IMR-90 (cell line): ENCODE results near the gene CASTOR1. TPM values are rescaled to one million over a fixed set of nuclear protein-coding genes. Genes with fewer than 3 reads are reported as not detected.

Experiments used
- ATAC-seq: fragments of 200-7000 bp; cut with Tn5 transposase; 2 replicates; pipeline ENCODE4 v1.9.1; 2020; ENCODE audit warnings: low read depth, mild to moderate bottlenecking, moderate library complexity
- BruUV-seq: library from RNA; stranded (reverse); fragments of 400-500 nt; replicated peaks from 2 replicates; lab custom pipeline; 2021; lab: Mats Ljungman, UMichigan
- CTCF ChIA-PET: fragments of 300-600 bp; formaldehyde crosslinking; extraction: SDS; loops from one replicate; lab custom pipeline; 2021; ENCODE audit warnings: antibody characterized with exemption; lab: Yijun Ruan, JAX
- POLR2A ChIA-PET: fragments of 300-600 bp; sonication (Branson Sonifier 250); formaldehyde crosslinking; loops from one replicate; lab custom pipeline; 2022; ENCODE audit warnings: antibody characterized with exemption; ENCODE audit not compliant: unreplicated experiment; lab: Charles Lee
- DNase-seq: peaks from one replicate; pipeline ENCODE4 v3.0.0; 2013
- H2AFZ ChIP-seq: replicated peaks from 2 replicates; pipeline ENCODE3; 2013; ENCODE audit warnings: low read length, mild to moderate bottlenecking; ENCODE audit not compliant: poor library complexity
- H2AK5ac ChIP-seq: 2 replicates; pipeline ENCODE4 v1.6.1; 2013; ENCODE audit warnings: low read depth, low read length, inconsistent platforms
- H2AK9ac ChIP-seq: replicated peaks from 2 replicates; pipeline ENCODE3; 2013; ENCODE audit warnings: mild to moderate bottlenecking, low read depth, low read length, moderate library complexity; ENCODE audit not compliant: poor library complexity
- H2BK120ac ChIP-seq: 2 replicates; pipeline ENCODE4 v1.6.1; 2013; ENCODE audit warnings: low read depth, low read length, inconsistent platforms
- H2BK15ac ChIP-seq: 3 replicates; pipeline ENCODE4 v1.6.1; 2013; ENCODE audit warnings: low read depth, low read length, inconsistent platforms
- H2BK20ac ChIP-seq: 2 replicates; pipeline ENCODE4 v1.6.1; 2013; ENCODE audit warnings: low read depth, mild to moderate bottlenecking, inconsistent platforms, low read length, moderate library complexity
- H2BK5ac ChIP-seq: 2 replicates; pipeline ENCODE4 v1.6.1; 2013; ENCODE audit warnings: mild to moderate bottlenecking, low read depth, low read length, inconsistent platforms; ENCODE audit not compliant: poor library complexity, severe bottlenecking
- H3K14ac ChIP-seq: replicated peaks from 2 replicates; pipeline ENCODE4 v1.6.1; 2013; ENCODE audit warnings: low read depth, low read length, inconsistent platforms
- H3K18ac ChIP-seq: 2 replicates; pipeline ENCODE4 v1.6.1; 2013; ENCODE audit warnings: low read depth, low read length, control low read depth
- H3K23ac ChIP-seq: 2 replicates; pipeline ENCODE4 v1.6.1; 2013; ENCODE audit warnings: low read depth, low read length, inconsistent platforms
- H3K27ac ChIP-seq: 2 replicates; pipeline ENCODE4 v1.5.1; 2013; ENCODE audit warnings: mild to moderate bottlenecking, control low read depth, low read length; ENCODE audit not compliant: insufficient read depth
- H3K27me3 ChIP-seq: 2 replicates; pipeline ENCODE4 v1.6.1; 2013; ENCODE audit warnings: low read length; ENCODE audit not compliant: control insufficient read depth, insufficient read depth
- H3K36me3 ChIP-seq: 2 replicates; pipeline ENCODE4 v1.6.1; 2013; ENCODE audit warnings: low read length, mixed read lengths; ENCODE audit not compliant: control insufficient read depth, insufficient read depth
- H3K4ac ChIP-seq: 2 replicates; pipeline ENCODE4 v1.6.1; 2013; ENCODE audit warnings: low read depth, low read length, inconsistent platforms
- H3K4me1 ChIP-seq: 2 replicates; pipeline ENCODE4 v1.6.1; 2013; ENCODE audit warnings: low read length, mixed read lengths; ENCODE audit not compliant: control insufficient read depth, insufficient read depth
- H3K4me2 ChIP-seq: 2 replicates; pipeline ENCODE4 v1.6.1; 2013; ENCODE audit warnings: low read depth, mild to moderate bottlenecking, control low read depth, low read length, moderate library complexity
- H3K4me3 ChIP-seq: 2 replicates; pipeline ENCODE4 v1.5.1; 2013; ENCODE audit warnings: low read depth, mild to moderate bottlenecking, control low read depth, low read length, moderate library complexity; ENCODE audit not compliant: insufficient read depth
- H3K56ac ChIP-seq: 2 replicates; pipeline ENCODE4 v1.6.1; 2013; ENCODE audit warnings: low read length, inconsistent platforms; ENCODE audit not compliant: insufficient read depth; ENCODE audit errors: extremely low read depth
- H3K79me1 ChIP-seq, 2 experiments: 2 replicates each; pipeline ENCODE4 v1.6.1; 2013; ENCODE audit warnings: low read length in 2 of 2, inconsistent platforms in 1 of 2, low read depth in 1 of 2
- H3K9ac ChIP-seq: 2 replicates; pipeline ENCODE4 v1.6.1; 2013; ENCODE audit warnings: low read depth, low read length, control low read depth
- H3K9me1 ChIP-seq: 2 replicates; pipeline ENCODE4 v1.6.1; 2013; ENCODE audit warnings: low read length, inconsistent platforms; ENCODE audit not compliant: insufficient read depth
- H3K9me3 ChIP-seq: 2 replicates; pipeline ENCODE4 v1.6.1; 2013; ENCODE audit warnings: low read length; ENCODE audit not compliant: control insufficient read depth, insufficient read depth
- H4K20me1 ChIP-seq: 2 replicates; pipeline ENCODE4 v1.6.1; 2013; ENCODE audit warnings: low read length, inconsistent platforms; ENCODE audit not compliant: insufficient read depth
- H4K5ac ChIP-seq: 2 replicates; pipeline ENCODE4 v1.6.1; 2013; ENCODE audit warnings: mild to moderate bottlenecking, low read depth, low read length, control low read depth
- H4K8ac ChIP-seq, 2 experiments: 2 replicates each; pipeline ENCODE4 v1.6.1; 2013; ENCODE audit warnings: low read depth in 2 of 2, low read length in 2 of 2, control low read depth in 1 of 2, inconsistent platforms in 1 of 2
- H4K91ac ChIP-seq: 2 replicates; pipeline ENCODE4 v1.6.1; 2013; ENCODE audit warnings: low read depth, low read length, inconsistent platforms; ENCODE audit not compliant: insufficient read depth
- BHLHE40 ChIP-seq: fragments of 150-350 bp; IDR thresholded peaks from 2 replicates; pipeline ENCODE4 v1.6.1; 2016; ENCODE audit warnings: mild to moderate bottlenecking, low read depth, low read length
- ELK1 ChIP-seq: fragments of 150-350 bp; IDR thresholded peaks from 2 replicates; pipeline ENCODE4 v1.6.1; 2016; ENCODE audit warnings: low read depth, mild to moderate bottlenecking, low read length, moderate library complexity, borderline replicate concordance
- FOS ChIP-seq: fragments of 150-350 bp; IDR thresholded peaks from 2 replicates; pipeline ENCODE4 v1.6.1; 2016; ENCODE audit warnings: low read depth, low read length
- MAFK ChIP-seq: IDR thresholded peaks from 2 replicates; pipeline ENCODE4 v1.6.1; 2012; ENCODE audit warnings: low read depth, low read length, improper control_type of control experiment
- MAZ ChIP-seq: IDR thresholded peaks from 2 replicates; pipeline ENCODE4 v1.6.1; 2012; ENCODE audit warnings: low read depth, mild to moderate bottlenecking, low read length, improper control_type of control experiment, moderate library complexity, borderline replicate concordance
- NFE2L2 ChIP-seq: fragments of 150-350 bp; IDR thresholded peaks from 2 replicates; pipeline ENCODE4 v1.6.1; 2016; ENCODE audit warnings: low read depth, mild to moderate bottlenecking, low read length
- POLR2A ChIP-seq: IDR thresholded peaks from 2 replicates; pipeline ENCODE4 v1.6.1; 2012; ENCODE audit warnings: mild to moderate bottlenecking, low read depth, low read length
- RFX5 ChIP-seq: IDR thresholded peaks from 2 replicates; pipeline ENCODE4 v1.8.0; 2012; ENCODE audit warnings: low read depth, mild to moderate bottlenecking, low read length, moderate library complexity
- SMC3 ChIP-seq: fragments of 150-350 bp; IDR thresholded peaks from 2 replicates; pipeline ENCODE4 v1.6.1; 2016; ENCODE audit warnings: low read depth, mild to moderate bottlenecking, antibody characterized with exemption, low read length, moderate library complexity
- WGBS, 2 experiments: methylation state at CpG; one replicate each; pipeline versions ENCODE4 v1.1.5 to v1.1.7; 2013; ENCODE audit warnings: missing lambda C conversion rate in 2 of 2; ENCODE audit not compliant: insufficient read length in 1 of 2; ENCODE audit errors: extremely low coverage in 2 of 2; 5-methylcytosine and 5-hydroxymethylcytosine counted together
- dilution Hi-C: fragments of 300-500 bp; cut with HindIII; formaldehyde crosslinking; loops from one replicate; pipeline ENCODE4 v1.14.3; 2018; ENCODE audit warnings: low sequenced_read_pairs; ENCODE audit not compliant: unreplicated experiment
- in situ Hi-C: fragments of 300-500 bp; cut with MboI; formaldehyde crosslinking; loops from 3 replicates; pipeline ENCODE4 v1.14.3; 2019; ENCODE audit warnings: low sequenced_read_pairs, inconsistent platforms, mixed read lengths
- intact Hi-C: fragments of 100-400 bp; cut with micrococcal nuclease; formaldehyde crosslinking; loops from 2 replicates; pipeline ENCODE4 v1.10.0; 2022
- polyA plus RNA-seq, 3 experiments: library from polyadenylated mRNA; depleted of rRNA; stranded (reverse); fragments of >200 nt; gene quantifications; 2 replicates each; pipeline ENCODE4 v1.2.3, GENCODE V29; 2012; ENCODE audit warnings: low replicate concordance in 1 of 3
- total RNA-seq: library from RNA; depleted of rRNA; stranded (reverse); fragments of >200 nt; gene quantifications from 2 replicates; pipeline ENCODE4 v1.2.3, GENCODE V29; 2012
- TF ChIP-seq, protein P1 (sequence below): fragments of 150-350 bp; IDR thresholded peaks from 2 replicates; pipeline ENCODE4 v1.6.1; 2017; ENCODE audit warnings: mild to moderate bottlenecking, antibody characterized with exemption, low read length, low read depth
- TF ChIP-seq, protein P2 (sequence below): conservative IDR thresholded peaks from 2 replicates; pipeline ENCODE4 v1.5.1; 2012; ENCODE audit warnings: mild to moderate bottlenecking, low read depth, low read length, improper control_type of control experiment

Gene CASTOR1
- total and polyA plus RNA-seq, 2 of the 4 experiments (the other 2 are of a cell fraction) = 10.6 to 23.5 TPM

DNA sequence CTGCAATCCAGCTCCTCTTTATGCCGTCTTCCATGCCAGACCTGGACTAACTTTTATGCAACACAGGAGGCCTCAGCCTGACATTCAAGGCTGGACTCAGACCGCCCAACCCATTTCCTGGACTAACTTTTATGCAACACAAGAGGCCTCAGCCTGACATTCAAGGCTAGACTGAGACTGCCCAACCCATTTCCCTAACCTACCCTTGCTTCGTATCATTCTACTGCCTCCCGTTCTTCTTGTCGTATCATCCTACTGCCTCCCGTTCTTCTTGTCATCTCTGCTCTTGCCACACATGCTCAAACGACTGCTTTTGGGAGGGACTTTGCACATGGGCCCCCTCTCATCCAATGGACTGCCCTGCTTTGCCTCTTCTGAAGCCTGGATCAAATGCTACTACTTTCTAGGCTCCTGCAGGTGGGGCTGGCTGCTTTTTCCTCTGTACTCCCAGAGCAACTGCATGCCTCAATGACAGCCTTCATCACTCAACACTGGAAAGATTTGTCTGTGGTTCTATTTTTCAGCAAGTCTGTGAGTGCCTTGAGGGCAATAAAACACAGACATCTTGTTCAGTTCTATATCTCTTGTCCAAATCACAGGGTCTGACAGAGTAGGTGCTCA is 29.6 kb upstream of the CASTOR1 start:
- DNase-seq = no peak
- Histone ChIP-seq H3K18ac (no peak overlapping the region), H3K9ac (no peak overlapping the region), H2AFZ (no peak overlapping the region), H2BK120ac (no peak overlapping the region), H3K4ac (peak overlapping the region; percentile 32; the same call in 1 of the 2 replicates), H3K23ac (peak overlapping the region; percentile 31; the same call in 1 of the 2 replicates), H4K5ac (no peak overlapping the region), H3K27ac (no peak overlapping the region), H3K4me2 (no peak overlapping the region), H4K91ac (no peak overlapping the region), H3K14ac (no peak overlapping the region), H3K36me3 (peaks cover 18% of the 10 kb centered on the region), H3K56ac (no peak overlapping the region), H2BK5ac (no peak overlapping the region), H2BK15ac (no peak overlapping the region), H3K9me1 (peaks cover 64% of the 10 kb centered on the region), H3K9me3 (no peaks in the 10 kb centered on the region), H2AK9ac (no peak overlapping the region), H2AK5ac (peak overlapping the region; percentile 20; the same call in 1 of the 2 replicates), H3K4me1 (peaks cover 34% of the 10 kb centered on the region), H2BK20ac (no peak overlapping the region), H3K4me3 (no peak overlapping the region), H4K20me1 (peaks cover 78% of the 10 kb centered on the region), H3K79me1 (peaks cover 41 to 96% of the 10 kb centered on the region in 2 experiments), H3K27me3 (no peaks in the 10 kb centered on the region), H4K8ac (no peak overlapping the region)
- BruUV-seq = no TSS peak
- no peak for ATAC-seq
- no peak for TF ChIP-seq SMC3
- TF ChIP-seq, protein P1, sequence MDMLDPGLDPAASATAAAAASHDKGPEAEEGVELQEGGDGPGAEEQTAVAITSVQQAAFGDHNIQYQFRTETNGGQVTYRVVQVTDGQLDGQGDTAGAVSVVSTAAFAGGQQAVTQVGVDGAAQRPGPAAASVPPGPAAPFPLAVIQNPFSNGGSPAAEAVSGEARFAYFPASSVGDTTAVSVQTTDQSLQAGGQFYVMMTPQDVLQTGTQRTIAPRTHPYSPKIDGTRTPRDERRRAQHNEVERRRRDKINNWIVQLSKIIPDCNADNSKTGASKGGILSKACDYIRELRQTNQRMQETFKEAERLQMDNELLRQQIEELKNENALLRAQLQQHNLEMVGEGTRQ = no peak
- no peak for TF ChIP-seq BHLHE40
- no peak for TF ChIP-seq FOS
- TF ChIP-seq RFX5 = no peak
- no peak for TF ChIP-seq MAFK
- TF ChIP-seq POLR2A = no peak
- TF ChIP-seq, protein P2, sequence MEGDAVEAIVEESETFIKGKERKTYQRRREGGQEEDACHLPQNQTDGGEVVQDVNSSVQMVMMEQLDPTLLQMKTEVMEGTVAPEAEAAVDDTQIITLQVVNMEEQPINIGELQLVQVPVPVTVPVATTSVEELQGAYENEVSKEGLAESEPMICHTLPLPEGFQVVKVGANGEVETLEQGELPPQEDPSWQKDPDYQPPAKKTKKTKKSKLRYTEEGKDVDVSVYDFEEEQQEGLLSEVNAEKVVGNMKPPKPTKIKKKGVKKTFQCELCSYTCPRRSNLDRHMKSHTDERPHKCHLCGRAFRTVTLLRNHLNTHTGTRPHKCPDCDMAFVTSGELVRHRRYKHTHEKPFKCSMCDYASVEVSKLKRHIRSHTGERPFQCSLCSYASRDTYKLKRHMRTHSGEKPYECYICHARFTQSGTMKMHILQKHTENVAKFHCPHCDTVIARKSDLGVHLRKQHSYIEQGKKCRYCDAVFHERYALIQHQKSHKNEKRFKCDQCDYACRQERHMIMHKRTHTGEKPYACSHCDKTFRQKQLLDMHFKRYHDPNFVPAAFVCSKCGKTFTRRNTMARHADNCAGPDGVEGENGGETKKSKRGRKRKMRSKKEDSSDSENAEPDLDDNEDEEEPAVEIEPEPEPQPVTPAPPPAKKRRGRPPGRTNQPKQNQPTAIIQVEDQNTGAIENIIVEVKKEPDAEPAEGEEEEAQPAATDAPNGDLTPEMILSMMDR = no peak
- no peak for TF ChIP-seq MAZ
- TF ChIP-seq NFE2L2 = no peak
- TF ChIP-seq ELK1 = no peak
- POLR2A ChIA-PET = no interaction called here
- 77% methylated on average over 6 of the region's 7 CpGs; no CpG with 5 or more reads in 1 of the 2 experiments for WGBS, 2 experiments
- intact Hi-C loops (no loop called here), in situ Hi-C loops (no loop called here), dilution Hi-C loops (no loop called here)
- CTCF ChIA-PET = no interaction called here
